GM19468 (cell line): ENCODE measurements around the gene SFT2D1.
"Not testable (repeated sequence)": the region's sequence is repeated elsewhere in the genome, so short reads cannot be mapped to it uniquely, and the experiment has no call there.

Experiments used
- ATAC-seq: cut with Tn5 transposase; IDR thresholded peaks from one replicate; pipeline ENCODE4 v1.9.1; 2021; ENCODE audit warnings: mild to moderate bottlenecking, moderate library complexity, moderate number of reproducible peaks; ENCODE audit not compliant: unreplicated experiment; ENCODE audit errors: extremely low read depth

The SFT2D1 gene

DNA sequence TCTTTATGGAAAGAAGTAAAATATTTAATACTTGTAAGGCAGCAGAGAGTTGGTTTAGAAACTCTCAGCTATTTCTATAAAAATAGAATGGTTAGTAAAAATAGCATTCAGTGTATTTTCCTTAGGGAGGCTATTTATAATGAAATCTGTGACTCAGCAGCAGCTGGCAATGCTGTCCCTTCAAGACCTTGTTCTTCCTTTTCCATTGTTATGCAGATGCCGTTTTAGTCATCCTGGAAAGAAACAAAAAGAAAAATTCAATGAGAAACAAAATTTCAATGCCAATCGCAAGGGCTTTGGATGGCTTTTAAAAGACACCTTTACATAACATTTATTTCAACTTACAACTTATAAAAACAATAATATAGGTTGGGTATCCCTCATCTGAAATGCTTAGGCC lies 22.9 kb upstream of the SFT2D1 start:
- ATAC-seq: no peak

- ATAC-seq: no peak
These were observed 22.1 kb upstream of the SFT2D1 start for GRCh38 chr6:166364456-166364855.

DNA sequence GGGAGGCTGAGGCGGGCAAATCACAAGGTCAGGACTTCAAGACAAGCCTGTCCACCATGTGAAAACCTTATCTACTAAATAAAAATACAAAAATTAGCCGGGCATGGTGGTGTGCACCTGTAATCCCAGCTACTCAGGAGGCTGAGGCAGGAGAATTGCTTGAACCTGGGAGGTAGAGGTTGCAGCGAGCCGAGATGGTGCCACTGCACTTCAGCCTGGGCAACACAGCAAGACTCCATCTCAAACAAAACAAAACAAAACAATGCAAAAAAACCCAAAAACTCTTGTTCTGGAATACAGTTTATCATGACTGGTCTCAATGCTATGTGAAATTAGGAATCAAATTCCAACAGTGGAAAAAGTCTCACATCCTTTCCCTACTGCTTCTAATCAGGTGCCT lies 20.1 kb upstream of the SFT2D1 start:
- ATAC-seq: not testable (repeated sequence)

DNA sequence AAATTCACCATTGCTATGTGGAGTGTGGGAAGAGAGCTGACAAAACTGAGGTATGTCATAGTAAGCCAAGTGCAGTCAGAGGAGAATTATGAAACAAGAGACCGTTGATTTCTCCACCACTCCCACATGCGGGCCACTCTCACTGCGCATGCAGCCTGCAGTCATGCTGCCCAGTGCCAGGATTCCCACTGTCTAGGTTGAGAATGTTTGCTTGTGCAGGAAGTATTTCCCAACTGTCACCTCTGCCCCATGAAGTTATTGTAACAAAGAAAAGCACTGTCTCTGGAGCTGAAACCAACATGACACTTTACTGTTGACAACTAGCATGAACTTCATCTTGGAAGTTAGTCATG lies 18.7 kb upstream of the SFT2D1 start:
- no peak for ATAC-seq

DNA sequence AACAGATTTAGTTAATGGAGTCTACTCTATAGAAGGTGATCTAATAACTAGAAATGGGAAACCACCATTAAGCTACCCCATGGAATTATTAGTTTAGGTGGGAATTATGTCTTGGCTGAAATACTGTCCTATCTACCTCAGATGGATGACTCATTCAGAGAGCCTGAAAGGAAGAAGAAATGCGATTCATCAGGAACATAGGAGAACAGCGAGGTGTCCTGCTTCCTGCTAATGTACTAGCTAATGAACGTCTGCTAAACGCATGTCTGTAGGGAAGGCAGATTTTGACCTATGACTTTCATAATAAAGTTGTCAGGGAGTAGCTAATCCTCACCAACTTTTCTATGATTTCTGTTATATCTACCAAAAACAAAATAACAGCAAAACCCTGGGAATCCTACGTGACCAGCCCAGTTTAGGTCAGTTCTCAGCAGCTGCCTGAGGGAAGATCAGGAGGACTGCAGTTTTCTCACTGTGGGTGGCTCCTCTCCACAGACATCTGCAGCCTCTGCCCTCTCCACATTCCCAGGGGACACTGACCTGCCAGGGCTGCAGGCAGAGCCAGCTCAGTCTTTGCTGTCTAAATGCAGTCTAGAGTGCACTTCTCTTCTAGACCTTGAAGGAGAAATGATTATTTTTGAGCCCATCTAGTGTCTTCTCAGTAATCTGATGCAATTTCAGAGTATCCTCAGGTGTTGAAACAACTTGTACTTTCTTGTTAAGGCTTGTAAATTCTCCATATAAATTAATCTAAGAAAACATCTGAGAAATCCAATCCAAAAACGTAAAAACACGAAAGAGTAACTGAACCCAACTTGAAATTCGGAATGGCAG lies 18.1 kb upstream of the SFT2D1 start:
- no peak for ATAC-seq

DNA sequence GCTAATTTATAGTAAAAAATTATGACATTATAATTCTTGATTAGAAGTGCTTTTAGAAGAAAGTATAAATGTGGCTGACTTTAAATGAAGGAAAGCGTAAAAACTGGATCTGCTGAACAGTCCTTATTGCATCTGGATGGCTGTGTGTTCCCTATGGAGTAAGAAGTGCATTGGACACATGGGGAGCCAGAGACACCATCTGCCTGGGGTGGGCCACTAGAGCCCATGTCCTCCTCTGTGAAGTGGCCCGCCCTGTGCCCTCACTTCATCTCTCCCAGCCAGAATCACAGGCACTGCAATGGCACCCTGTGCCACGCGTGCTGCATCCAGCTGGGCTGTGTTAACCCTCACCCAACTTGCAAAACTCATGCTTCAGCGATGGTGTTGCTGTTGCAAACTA lies 13.2 kb upstream of the SFT2D1 start:
- ATAC-seq: no peak

DNA sequence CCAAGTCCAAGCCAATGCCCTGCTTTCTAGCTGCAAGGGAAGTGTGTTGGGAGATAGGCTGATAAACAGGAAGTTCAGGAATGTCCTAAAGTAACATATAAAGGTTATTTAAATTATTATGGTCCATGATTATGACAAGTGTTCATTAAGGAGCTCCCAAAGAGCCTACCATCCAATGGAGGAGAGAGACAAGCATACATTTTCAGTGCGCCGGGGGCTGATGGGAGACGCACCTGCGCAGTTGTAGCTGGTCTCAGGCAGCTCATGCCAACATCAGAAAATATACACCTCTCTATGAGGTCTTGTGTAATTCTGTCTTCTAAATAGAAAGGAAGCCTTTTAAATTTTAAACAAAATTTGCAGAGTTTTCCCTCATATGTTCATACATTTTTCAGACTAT lies 12.6 kb upstream of the SFT2D1 start:
- no peak for ATAC-seq

GRCh38 chr6:166354143-166354542 lies 11.8 kb upstream of the SFT2D1 start:
- no peak for ATAC-seq

DNA sequence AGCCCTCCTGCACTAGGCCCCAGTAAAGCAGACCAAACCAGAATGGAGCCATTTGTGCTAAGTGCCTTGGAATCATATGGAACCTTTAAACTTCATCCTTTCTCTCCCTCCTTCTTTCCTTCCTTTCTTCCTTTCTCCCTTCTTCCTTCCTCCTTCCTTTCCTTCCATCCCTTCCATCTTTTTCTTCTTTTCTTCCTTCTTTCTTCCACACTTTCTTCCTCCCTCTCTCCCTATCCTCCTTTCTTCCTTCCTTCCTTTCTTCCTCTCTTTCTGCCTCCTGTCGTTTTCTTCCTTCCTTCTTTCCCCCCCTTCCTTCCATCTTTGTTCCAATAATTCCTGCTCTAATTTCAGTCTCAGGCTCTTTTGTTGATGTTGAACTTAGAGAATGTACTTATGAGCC lies 11.2 kb upstream of the SFT2D1 start:
- no peak for ATAC-seq

GRCh38 chr6:166352923-166353322 lies 10.6 kb upstream of the SFT2D1 start:
- no peak for ATAC-seq

GRCh38 chr6:166351715-166352285 lies 9.5 kb upstream of the SFT2D1 start:
- ATAC-seq: peak; percentile 86

DNA sequence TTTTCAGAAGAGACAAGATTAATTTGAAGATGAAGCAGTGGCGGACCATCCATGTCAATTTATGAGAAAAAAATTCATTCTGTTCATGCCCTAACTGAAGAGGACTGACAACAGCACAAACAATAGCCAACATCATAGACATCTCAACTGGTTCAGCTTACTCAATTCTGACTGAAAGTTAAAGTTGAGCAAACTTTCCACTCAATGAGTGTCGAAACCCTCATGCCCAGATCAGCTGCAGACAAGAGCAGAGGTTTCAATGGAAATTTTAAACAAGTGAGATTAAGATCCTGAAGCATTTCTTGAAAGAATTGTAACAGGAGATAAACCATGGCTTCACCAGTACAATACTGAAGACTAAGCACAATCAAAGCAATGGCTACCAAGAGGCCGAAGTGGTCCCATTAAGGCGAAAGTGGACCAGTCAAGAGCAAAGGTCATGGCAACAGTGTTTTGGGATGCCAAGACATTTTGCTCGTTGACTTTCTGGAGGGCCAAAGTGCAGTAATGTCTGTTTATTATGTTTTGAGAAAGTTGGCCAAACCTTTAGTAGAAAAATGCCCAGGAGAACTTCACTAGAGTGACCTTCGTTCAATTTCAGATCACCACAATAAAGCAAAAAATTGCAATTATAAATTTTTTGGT lies 6.1 kb upstream of the SFT2D1 start:
- no peak for ATAC-seq

DNA sequence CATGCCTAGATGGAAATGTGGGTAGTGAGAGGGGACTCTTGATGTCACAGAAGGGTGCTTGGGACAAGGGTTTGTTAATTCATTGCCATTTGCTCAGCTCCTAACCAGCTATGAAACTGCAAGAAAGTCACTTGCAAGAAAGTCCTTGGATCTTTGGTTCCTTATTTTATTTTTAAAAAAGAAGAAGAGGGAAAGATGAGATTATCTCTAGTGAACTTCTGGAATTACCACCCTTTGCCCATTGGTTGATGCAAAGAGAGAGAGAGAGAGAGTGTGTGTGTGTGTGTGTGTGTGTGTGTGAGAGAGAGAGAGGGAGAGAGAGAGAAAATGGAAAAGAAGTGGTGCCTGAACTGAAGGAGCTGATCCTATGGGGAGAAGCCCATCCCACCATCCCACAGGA lies 4.6 kb upstream of the SFT2D1 start:
- ATAC-seq: no peak

- no peak for ATAC-seq
These were observed 4.1 kb upstream of the SFT2D1 start for GRCh38 chr6:166346449-166346848.

GRCh38 chr6:166345672-166346071 lies 3.3 kb upstream of the SFT2D1 start:
- not testable (repeated sequence) for ATAC-seq

GRCh38 chr6:166344921-166345320 lies 2.6 kb upstream of the SFT2D1 start:
- ATAC-seq: not testable (repeated sequence)

DNA sequence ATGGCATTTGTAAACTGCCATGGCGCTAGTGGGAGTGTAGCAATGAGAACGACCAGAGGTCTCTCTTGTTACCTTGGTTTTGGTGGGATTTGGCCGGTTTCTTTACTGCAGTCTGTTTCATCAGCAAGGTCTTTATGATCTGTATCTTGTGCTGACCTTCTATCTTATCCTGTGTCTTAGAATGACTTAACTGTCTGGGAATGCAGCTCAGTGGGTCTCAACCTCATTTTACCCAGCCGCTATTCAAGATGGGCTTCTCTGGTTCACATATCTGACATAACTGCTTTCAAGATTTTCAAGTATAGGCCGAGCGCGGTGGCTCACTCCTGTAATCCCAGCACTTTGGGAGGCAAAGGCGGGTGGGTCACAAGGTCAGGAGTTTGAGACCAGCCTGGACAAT lies 1.9 kb upstream of the SFT2D1 start:
- no peak for ATAC-seq

GRCh38 chr6:166343150-166343487 lies 774 bp upstream of the SFT2D1 start:
- no peak for ATAC-seq

GRCh38 chr6:166341977-166342348 lies 382 bp downstream of the SFT2D1 start:
- no peak for ATAC-seq

DNA sequence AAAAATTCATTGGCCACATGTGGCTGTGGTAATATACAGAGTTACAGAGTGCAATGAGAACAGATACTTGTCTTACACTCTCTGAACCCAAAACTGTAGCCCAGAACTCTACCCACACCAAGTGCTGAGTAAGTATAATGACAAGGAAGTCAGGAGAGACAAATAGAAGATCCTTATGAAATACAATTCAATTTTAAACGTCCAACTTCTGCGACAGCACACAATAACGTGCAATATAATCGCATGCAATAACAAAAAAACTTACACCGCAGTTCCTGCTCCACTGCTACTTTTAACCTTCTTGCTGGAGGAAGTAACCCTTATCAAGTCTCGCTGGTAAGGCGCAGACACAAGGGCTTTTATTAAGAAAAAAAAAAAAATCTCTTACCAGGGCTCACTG lies 881 bp downstream of the SFT2D1 start:
- no peak for ATAC-seq

GRCh38 chr6:166338854-166339253 lies 3.5 kb downstream of the SFT2D1 start:
- no peak for ATAC-seq

- no peak for ATAC-seq
These were observed 5.5 kb downstream of the SFT2D1 start for GRCh38 chr6:166336847-166337246.
